Keratinocyte (primary cell): Measurements from ENCODE around the gene PRRT1B. TPM values are rescaled to one million over a fixed set of nuclear protein-coding genes. Genes with fewer than 3 reads are reported as not detected.

Source experiments
- DNase-seq: peaks from one replicate; pipeline ENCODE4 v3.0.0-alpha.2; 2011; ENCODE audit warnings: low read depth, missing footprints, low spot score
- FAIRE-seq: peaks from 2 replicates; lab custom pipeline; 2011; peaks lifted over from hg19 to GRCh38; lab: Jason Lieb, UNC
- H2AFZ ChIP-seq: 2 replicates; pipeline ENCODE4 v1.6.0; 2012; ENCODE audit warnings: low read length, control low read depth, inconsistent platforms; ENCODE audit not compliant: control insufficient read depth
- H3K27ac ChIP-seq: 2 replicates; pipeline ENCODE4 v1.5.1; 2011; ENCODE audit warnings: low read length; ENCODE audit not compliant: control insufficient read depth, insufficient read depth
- H3K27me3 ChIP-seq: 3 replicates; pipeline ENCODE4 v1.6.0; 2011; ENCODE audit warnings: low read length; ENCODE audit not compliant: control insufficient read depth, insufficient read depth; ENCODE audit errors: extremely low read depth
- H3K36me3 ChIP-seq, 2 experiments: 2 replicates in 1 of 2; 3 replicates in 1 of 2; pipeline ENCODE4 v1.5.1; 2011; ENCODE audit warnings: low read length in 2 of 2, mild to moderate bottlenecking in 1 of 2; ENCODE audit not compliant: control insufficient read depth in 2 of 2, insufficient read depth in 2 of 2; ENCODE audit errors: extremely low read depth in 1 of 2
- H3K4me1 ChIP-seq: 3 replicates; pipeline ENCODE4 v1.5.1; 2011; ENCODE audit warnings: low read length; ENCODE audit not compliant: control insufficient read depth, insufficient read depth; ENCODE audit errors: extremely low read depth
- H3K4me2 ChIP-seq: 3 replicates; pipeline ENCODE4 v1.6.0; 2011; ENCODE audit warnings: low read depth, low read length; ENCODE audit not compliant: control insufficient read depth, insufficient read depth; ENCODE audit errors: extremely low read depth
- H3K4me3 ChIP-seq, 3 experiments: fragments of 200-600 bp in 1 of 3; sonication (generic) in 1 of 3; 2 replicates in 2 of 3; 3 replicates in 1 of 3; pipeline ENCODE4 v1.5.1; 2011 to 2016; ENCODE audit warnings: low read length in 3 of 3, mild to moderate bottlenecking in 3 of 3, control low read depth in 2 of 3, inconsistent platforms in 1 of 3, low read depth in 1 of 3, mixed read lengths in 1 of 3, mixed run types in 1 of 3, moderate library complexity in 1 of 3; ENCODE audit not compliant: control insufficient read depth in 2 of 3, insufficient read depth in 2 of 3; ENCODE audit errors: extremely low read depth in 1 of 3
- H3K79me2 ChIP-seq: 2 replicates; pipeline ENCODE4 v1.6.0; 2012; ENCODE audit warnings: low read length; ENCODE audit not compliant: control insufficient read depth, insufficient read depth
- H3K9ac ChIP-seq: 3 replicates; pipeline ENCODE4 v1.6.0; 2011; ENCODE audit warnings: low read length; ENCODE audit not compliant: control insufficient read depth, insufficient read depth; ENCODE audit errors: extremely low read depth
- H3K9me1 ChIP-seq: 3 replicates; pipeline ENCODE4 v1.6.0; 2011; ENCODE audit warnings: low read length; ENCODE audit not compliant: control insufficient read depth, insufficient read depth; ENCODE audit errors: extremely low read depth
- H3K9me3 ChIP-seq: 2 replicates; pipeline ENCODE4 v1.5.1; 2012; ENCODE audit warnings: low read depth, low read length; ENCODE audit not compliant: control insufficient read depth
- H4K20me1 ChIP-seq: 3 replicates; pipeline ENCODE4 v1.6.0; 2011; ENCODE audit warnings: low read length; ENCODE audit not compliant: control insufficient read depth, insufficient read depth; ENCODE audit errors: extremely low read depth
- CTCF ChIP-seq, 3 experiments: IDR thresholded peaks in 1 of 3; conservative IDR thresholded peaks in 1 of 3; optimal IDR thresholded peaks in 1 of 3; 2 replicates in 2 of 3; 3 replicates in 1 of 3; pipeline versions ENCODE3 to v1.5.1; 2011; ENCODE audit warnings: low read length in 3 of 3, mild to moderate bottlenecking in 3 of 3, moderate library complexity in 2 of 3, control low read depth in 1 of 3, inconsistent platforms in 1 of 3; ENCODE audit not compliant: insufficient read depth in 2 of 3; ENCODE audit errors: extremely low read depth in 1 of 3
- EZH2 ChIP-seq: IDR thresholded peaks from one replicate; pipeline ENCODE4 v1.6.1; 2012; ENCODE audit warnings: inconsistent platforms, mild to moderate bottlenecking, low read length, moderate library complexity
- dilution Hi-C: fragments of 300-500 bp; cut with MboI; formaldehyde crosslinking; loops from one replicate; pipeline ENCODE4 v1.7.0; 2020; ENCODE audit warnings: low sequenced_read_pairs; ENCODE audit not compliant: extremely low pct_ligation_motif_present
- polyA plus RNA-seq, 5 experiments: library from polyadenylated mRNA; depleted of rRNA in 3 of 5; stranded (reverse) in 3 of 5; stranded (forward) in 1 of 5; unstranded in 1 of 5; fragments of >200 nt; gene quantifications; 1 replicate in 1 of 5; 2 replicates in 3 of 5; 3 replicates in 1 of 5; pipeline versions ENCODE4 v1.2.1 to v1.2.3, GENCODE V29; 2011 to 2012; ENCODE audit warnings: missing spikeins in 2 of 5, low read depth in 1 of 5, low replicate concordance in 1 of 5

PRRT1B gene
- polyA plus RNA-seq, 1 donor (not counting 4 experiments of a cell fraction or from before 2014, with no cell fraction given): not detected

GRCh38 chr9:131595696-131596429 lies 50.5 kb downstream of the PRRT1B start:
- no peak for FAIRE-seq
- no peak overlapping the region for H3K4me2 ChIP-seq
- no peak overlapping the region for H3K4me3 ChIP-seq
- H3K9ac ChIP-seq: no peak overlapping the region
- H3K27me3 ChIP-seq: no peaks in the 10 kb centered on the region
- H3K36me3 ChIP-seq: peaks cover 19 to 21% of the 10 kb centered on the region in 2 experiments
- TF ChIP-seq EZH2: no peak
- no peak for TF ChIP-seq CTCF (optimal IDR thresholded peaks at IDR 0.05 in 1 of 3, IDR thresholded peaks at IDR 0.05 in 1 of 3, conservative IDR thresholded peaks at IDR 0.05 in 1 of 3; ENCODE audit: extremely low read depth in 1 of 3, insufficient read depth in 2 of 3, low read length in 3 of 3)
- dilution Hi-C loops: no loop called here
- H3K9me1 ChIP-seq: no peaks in the 10 kb centered on the region
- H2AFZ ChIP-seq: no peak overlapping the region
- H3K4me1 ChIP-seq: no peaks in the 10 kb centered on the region
- H3K79me2 ChIP-seq: no peaks in the 10 kb centered on the region
- no peaks in the 10 kb centered on the region for H4K20me1 ChIP-seq
- no peaks in the 10 kb centered on the region for H3K9me3 ChIP-seq
- DNase-seq: no peak
- H3K27ac ChIP-seq: no peak overlapping the region

- FAIRE-seq (no peak), DNase-seq (no peak)
Observed at GRCh38 chr9:131596430-131596743, 51.1 kb downstream of the PRRT1B start.

More at GRCh38 chr9:131596430-131596743, 51.1 kb downstream of the PRRT1B start:
- Histone ChIP-seq H3K27ac (no peak overlapping the region), H3K9me1 (no peaks in the 10 kb centered on the region), H3K9me3 (no peaks in the 10 kb centered on the region), H3K79me2 (no peaks in the 10 kb centered on the region), H2AFZ (no peak overlapping the region), H3K4me2 (no peak overlapping the region), H3K9ac (no peak overlapping the region), H3K36me3 (peaks cover 19 to 20% of the 10 kb centered on the region in 2 experiments), H3K4me1 (no peaks in the 10 kb centered on the region), H4K20me1 (no peaks in the 10 kb centered on the region), H3K4me3 (no peak overlapping the region), H3K27me3 (no peaks in the 10 kb centered on the region)
- no peak for TF ChIP-seq CTCF (optimal IDR thresholded peaks at IDR 0.05 in 1 of 3, IDR thresholded peaks at IDR 0.05 in 1 of 3, conservative IDR thresholded peaks at IDR 0.05 in 1 of 3; ENCODE audit: extremely low read depth in 1 of 3, insufficient read depth in 2 of 3, low read length in 3 of 3)
- TF ChIP-seq EZH2: no peak
- dilution Hi-C loops: no loop called here
